HepG2 (cell line): ENCODE data around the gene SLC2A4. TPM values are rescaled to one million over a fixed set of nuclear protein-coding genes. Genes with fewer than 3 reads are reported as not detected.

Experiments used
- CEBPB ChIP-seq: IDR thresholded peaks from 2 replicates; pipeline ENCODE4 v1.6.1; 2011; ENCODE audit warnings: low read depth, low read length, improper control_type of control experiment, borderline replicate concordance
- GATA4 ChIP-seq: sonication (generic); IDR thresholded peaks from 2 replicates; pipeline ENCODE4 v1.6.1; 2016; ENCODE audit warnings: antibody characterized with exemption, low read depth, borderline replicate concordance
- HNRNPLL ChIP-seq: fragments of 200-400 bp; formaldehyde crosslinking; IDR thresholded peaks from 2 replicates; pipeline ENCODE4 v1.6.1; 2017; ENCODE audit warnings: mild to moderate bottlenecking, low read depth, low read length; ENCODE audit not compliant: poor library complexity, severe bottlenecking
- MEIS1 ChIP-seq: sonication (generic); formaldehyde crosslinking; IDR thresholded peaks from 2 replicates; pipeline ENCODE4 v1.9.0; 2021; ENCODE audit warnings: mild to moderate bottlenecking, missing genetic modification reagents, moderate library complexity, borderline replicate concordance
- MTERF4 ChIP-seq: sonication (generic); formaldehyde crosslinking; IDR thresholded peaks from 2 replicates; pipeline ENCODE4 v1.8.0; 2023; ENCODE audit warnings: mild to moderate bottlenecking, missing genetic modification reagents
- MXD4 ChIP-seq: IDR thresholded peaks from 2 replicates; pipeline ENCODE4 v1.6.1; 2016; ENCODE audit warnings: mild to moderate bottlenecking, missing biosample characterization, missing genetic modification reagents
- RNF2 ChIP-seq: fragments of 450-650 bp; conservative IDR thresholded peaks from 2 replicates; pipeline ENCODE4 v1.6.1; 2016; ENCODE audit warnings: low read depth
- RNF219 ChIP-seq: sonication (generic); formaldehyde crosslinking; IDR thresholded peaks from 2 replicates; pipeline ENCODE4 v1.5.0; 2020; ENCODE audit warnings: mild to moderate bottlenecking, missing genetic modification reagents
- SIN3B ChIP-seq: fragments of 150-350 bp; IDR thresholded peaks from 2 replicates; pipeline ENCODE4 v1.6.1; 2014; ENCODE audit warnings: low read length
- SKIL ChIP-seq: sonication (generic); formaldehyde crosslinking; IDR thresholded peaks from 2 replicates; pipeline ENCODE4 v1.8.0; 2022; ENCODE audit warnings: missing genetic modification reagents, mild to moderate bottlenecking, moderate library complexity, borderline replicate concordance
- SP5 ChIP-seq: IDR thresholded peaks from 2 replicates; pipeline ENCODE4 v1.6.1; 2016; ENCODE audit warnings: low read depth, borderline replicate concordance
- SSRP1 ChIP-seq: IDR thresholded peaks from 2 replicates; pipeline ENCODE4 v1.6.1; 2016; ENCODE audit warnings: control low read depth
- THRA ChIP-seq: sonication (generic); formaldehyde crosslinking; IDR thresholded peaks from 2 replicates; pipeline ENCODE4 v1.4.0; 2020; ENCODE audit warnings: missing genetic modification reagents, borderline replicate concordance
- TSC22D2 ChIP-seq: sonication (generic); formaldehyde crosslinking; IDR thresholded peaks from 2 replicates; pipeline ENCODE4 v1.5.1; 2020; ENCODE audit warnings: missing genetic modification reagents, mild to moderate bottlenecking, borderline replicate concordance
- ZFP36 ChIP-seq: fragments of 150-350 bp; IDR thresholded peaks from 2 replicates; pipeline ENCODE4 v1.6.1; 2018; ENCODE audit warnings: borderline replicate concordance, low read length, low read depth; ENCODE audit not compliant: partially characterized antibody
- ZFP36L1 ChIP-seq: sonication (generic); formaldehyde crosslinking; IDR thresholded peaks from 2 replicates; pipeline ENCODE4 v1.8.0; 2022; ENCODE audit warnings: mild to moderate bottlenecking, missing genetic modification reagents, moderate library complexity
- ZNF275 ChIP-seq: sonication (generic); formaldehyde crosslinking; IDR thresholded peaks from 2 replicates; pipeline ENCODE4 v1.8.0; 2022; ENCODE audit warnings: missing genetic modification reagents, mild to moderate bottlenecking, inconsistent platforms, borderline replicate concordance
- ZNF569 ChIP-seq: sonication (generic); formaldehyde crosslinking; IDR thresholded peaks from 2 replicates; pipeline ENCODE4 v1.5.0; 2020; ENCODE audit warnings: mild to moderate bottlenecking, missing genetic modification reagents, moderate library complexity, borderline replicate concordance
- ZNF737 ChIP-seq: sonication (generic); formaldehyde crosslinking; IDR thresholded peaks from 2 replicates; pipeline ENCODE4 v1.5.0; 2020; ENCODE audit warnings: missing genetic modification reagents, mild to moderate bottlenecking, borderline replicate concordance
- polyA plus RNA-seq, 8 experiments: library from polyadenylated mRNA; depleted of rRNA in 3 of 8; stranded (reverse) in 7 of 8; unstranded in 1 of 8; fragments of >200 nt; fragmentation: Illumina TruSeq in 4 of 8; extraction: Trizol in 4 of 8; gene quantifications; 2 replicates each; pipeline versions ENCODE4 v1.2.1 to v1.2.3, GENCODE V29; 2011 to 2016; ENCODE audit warnings: low read depth in 4 of 8, missing spikeins in 1 of 8, mixed read lengths in 1 of 8; ENCODE audit not compliant: insufficient read depth in 1 of 8
- total RNA-seq, 5 experiments: library from RNA; depleted of rRNA; stranded (reverse); fragments of >200 nt; fragmentation: Illumina TruSeq; extraction: Trizol; gene quantifications; 2 replicates each; pipeline ENCODE4 v1.2.3, GENCODE V29; 2016; ENCODE audit warnings: low read depth in 1 of 5

SLC2A4 gene
- total and polyA plus RNA-seq, 2 of the 13 experiments (the other 11 are each of a cell fraction or from before 2014, with no cell fraction given), result 4.9 to 5.8 TPM

GRCh38 chr17:7315570-7316235, 34.2 kb downstream of the SLC2A4 start (continued):
- TF ChIP-seq RNF219 (CRISPR knock-in tag), result no peak
- TF ChIP-seq SP5 (CRISPR knock-in tag), result 0 out of 2 replicates have a peak, but pooled peaks have one; percentile 1
- peak; percentile 13; the same call in 1 of the 2 replicates for TF ChIP-seq MXD4 (CRISPR knock-in tag)
- no peak for TF ChIP-seq TSC22D2 (CRISPR knock-in tag)
- TF ChIP-seq MEIS1, result 0 out of 2 replicates have a peak, but pooled peaks have one; percentile 7
- no peak for TF ChIP-seq GATA4
- TF ChIP-seq MTERF4 (CRISPR knock-in tag), result 0 out of 2 replicates have a peak, but pooled peaks have one; percentile 7
- peak; percentile 6; the same call in 1 of the 2 replicates for TF ChIP-seq THRA (CRISPR knock-in tag)
- TF ChIP-seq ZFP36L1, result no peak
- TF ChIP-seq ZNF569 (CRISPR knock-in tag), result no peak
- no peak for TF ChIP-seq SSRP1 (CRISPR knock-in tag)
- no peak for TF ChIP-seq HNRNPLL
- TF ChIP-seq SKIL, result 0 out of 2 replicates have a peak, but pooled peaks have one; percentile 25
- TF ChIP-seq ZNF275 (CRISPR knock-in tag), result no peak
- no peak for TF ChIP-seq CEBPB
- TF ChIP-seq SIN3B, result no peak
- TF ChIP-seq ZFP36, result no peak
- TF ChIP-seq RNF2, result 0 out of 2 replicates have a peak, but pooled peaks have one; percentile 3
- TF ChIP-seq ZNF737, result no peak
